Stimulated activated CD4-positive, alpha-beta T cell treated with anti-CD3 and anti-CD28 coated beads, Interleukin-12 subunit alpha, Interleukin-12 subunit beta, amount 100 ng/mL, for 24 hours (primary cell): Measurements from ENCODE around the gene CCNA2.
A peak's percentile ranks its signal among the peaks of the same experiment; 100 is the strongest.

ENCODE experiments used
- DNase-seq, 2 experiments: peaks; one replicate each; pipeline ENCODE4 v3.0.0-alpha.2; 2020; ENCODE audit warnings: low read depth in 2 of 2

The CCNA2 gene

GRCh38 chr4:121823505-121824170, at the start of gene CCNA2:
CCNA2 (minus strand) TSS chr4:121823883; CDS start chr4:121823628, 255 bp downstream.
- DNase-seq, result peak; percentile 93 to 97

DNA sequence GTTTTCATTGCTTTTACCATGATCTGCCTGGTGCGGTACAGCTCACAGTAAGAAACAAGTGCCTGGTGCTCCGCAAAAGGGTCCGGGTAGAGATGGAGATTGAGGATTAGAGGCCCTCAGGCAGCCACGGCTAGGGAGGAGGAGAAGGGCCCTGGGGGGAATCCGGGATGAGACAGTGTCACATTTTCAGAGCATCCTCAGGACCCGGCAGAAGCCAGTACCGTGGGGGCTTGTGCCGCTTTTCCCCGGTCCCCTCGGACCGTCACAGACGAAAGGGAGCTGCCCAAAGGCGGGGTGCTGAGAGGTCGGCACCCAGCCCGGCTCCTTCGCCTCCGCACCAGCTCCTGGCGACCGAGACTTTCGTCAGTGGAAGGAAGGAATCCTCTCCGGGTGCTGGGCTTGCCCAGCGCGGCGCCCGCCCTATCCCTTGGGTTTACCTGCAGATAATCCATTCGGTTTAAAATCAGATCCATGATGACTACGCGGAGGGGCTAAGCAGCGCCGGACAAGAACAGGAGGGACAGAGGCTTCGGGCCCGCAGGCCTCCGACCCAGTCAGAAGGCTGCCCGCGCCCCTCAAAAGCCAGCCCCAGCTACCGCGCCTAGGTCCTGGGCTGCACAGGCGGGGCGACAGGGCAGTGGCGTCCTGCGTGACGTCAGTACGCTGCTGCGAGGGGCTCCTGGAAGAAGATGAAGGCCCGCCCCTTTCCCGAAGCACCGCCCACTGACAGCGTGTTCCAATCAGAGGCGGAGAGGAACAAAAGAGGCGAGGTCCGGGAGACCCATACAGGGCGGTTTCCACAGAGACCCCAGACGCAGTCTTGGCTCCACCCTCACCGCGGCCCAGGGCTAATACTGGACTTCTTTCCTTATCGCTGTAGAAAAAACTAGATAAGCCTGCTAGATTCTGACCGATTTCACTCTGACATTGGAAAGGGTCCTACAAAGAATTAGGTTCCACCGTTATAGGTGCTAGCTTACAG, 46.4 kb upstream of the CCNA2 start, which contains the start of gene BBS7:
BBS7 (minus strand) TSS at position 634 of the 982 bp plus-strand sequence; CDS start at position 473, 161 bp downstream.
- peak; percentile 94 to 99 for DNase-seq

DNA sequence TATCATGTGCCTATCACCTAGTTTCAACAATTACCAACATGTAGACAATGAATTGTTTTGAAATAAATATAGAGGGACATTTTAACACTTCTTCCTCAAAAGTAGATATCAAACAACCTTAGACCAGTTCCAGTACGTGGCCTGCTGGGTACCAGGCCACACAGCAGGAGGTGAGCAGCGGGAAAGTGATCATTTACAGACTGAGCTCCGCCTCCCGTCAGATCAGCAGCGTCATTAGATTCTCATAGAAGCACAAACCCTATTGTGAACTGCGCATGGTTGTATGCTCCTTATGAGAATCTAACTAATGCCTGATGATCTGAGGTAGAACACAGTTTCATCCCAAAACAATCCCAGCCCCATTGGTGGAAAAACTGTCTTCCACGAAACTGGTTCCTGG, 40.1 kb upstream of the CCNA2 start:
- DNase-seq, result no peak

GRCh38 chr4:121861426-121861825, 37.7 kb upstream of the CCNA2 start:
- DNase-seq, result no peak

DNA sequence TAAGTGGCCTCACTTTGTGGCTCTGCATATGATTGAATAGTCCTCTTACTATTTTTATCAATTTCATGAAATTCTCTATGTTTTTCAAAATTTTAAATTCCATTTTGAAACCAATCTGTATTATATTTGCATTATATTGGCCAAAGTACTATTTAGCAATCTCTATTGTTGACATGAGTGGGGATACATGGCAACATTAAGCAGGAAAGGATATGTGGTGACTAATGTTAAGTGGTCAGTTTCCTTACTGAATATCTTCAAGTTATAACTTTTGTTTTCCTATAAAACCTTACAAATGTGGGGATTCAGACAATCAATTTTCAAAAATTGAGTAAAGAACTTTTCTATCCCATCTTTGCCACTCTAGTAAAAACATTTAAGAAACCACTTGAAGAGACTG, 36.4 kb upstream of the CCNA2 start:
- DNase-seq, result no peak

DNA sequence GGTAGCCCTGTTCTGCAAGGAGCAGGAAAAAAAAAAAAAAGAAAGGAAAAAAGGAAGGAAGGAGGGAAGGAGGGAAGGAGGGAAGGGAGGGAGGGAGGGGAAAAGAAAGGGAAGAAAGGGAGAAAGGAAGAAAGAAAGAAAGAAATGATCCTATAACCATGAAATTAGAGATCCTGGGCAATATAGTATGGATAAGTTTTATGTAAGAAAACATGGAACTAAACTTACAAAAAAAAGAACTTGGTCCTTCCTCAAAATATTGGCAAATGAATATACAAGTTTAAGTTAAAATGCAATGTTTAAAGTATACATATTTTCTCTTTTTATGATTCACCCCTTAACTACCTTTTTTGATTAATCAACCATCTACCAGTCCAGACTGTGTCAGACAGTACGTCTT, 27.7 kb upstream of the CCNA2 start:
- DNase-seq, result no peak

DNA sequence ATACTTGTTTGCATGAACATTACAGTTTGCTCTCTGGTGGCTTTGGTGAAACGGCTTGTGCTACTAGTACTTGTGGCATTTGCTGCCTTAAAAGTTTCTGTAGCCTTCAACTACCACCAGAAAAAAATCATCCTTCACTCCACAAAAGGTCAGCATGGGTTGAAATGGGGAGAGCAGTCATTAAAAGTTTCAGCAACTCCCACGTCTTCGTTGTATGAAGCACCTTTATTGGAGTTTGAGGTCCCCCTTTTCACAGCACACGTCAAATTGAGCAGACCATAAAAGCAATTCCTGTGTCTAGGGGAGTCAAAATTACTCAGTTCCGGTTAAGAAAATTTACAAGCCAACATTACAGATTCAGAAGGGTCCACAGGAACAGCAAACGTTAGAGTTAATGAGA, 23.0 kb upstream of the CCNA2 start:
- DNase-seq, result no peak

DNA sequence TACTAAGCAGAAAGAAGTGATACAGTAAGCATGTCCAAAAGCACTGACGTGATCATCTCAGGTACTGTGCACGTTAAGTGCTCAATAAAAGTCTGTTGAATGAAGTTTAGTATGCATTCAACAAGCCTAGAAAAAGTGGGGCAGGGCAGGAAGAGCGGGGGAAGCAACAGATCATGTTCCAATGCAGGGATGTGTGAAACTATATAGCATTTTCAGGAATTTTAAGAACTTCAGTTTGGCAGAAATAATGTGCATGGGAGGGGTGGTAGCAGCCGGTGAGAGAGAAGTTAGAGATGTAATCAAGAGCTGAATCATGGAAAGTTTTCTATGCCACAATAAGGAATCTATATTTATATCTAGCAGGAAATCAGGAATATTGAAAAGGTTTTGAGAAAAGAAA, 19.2 kb upstream of the CCNA2 start:
- no peak for DNase-seq

DNA sequence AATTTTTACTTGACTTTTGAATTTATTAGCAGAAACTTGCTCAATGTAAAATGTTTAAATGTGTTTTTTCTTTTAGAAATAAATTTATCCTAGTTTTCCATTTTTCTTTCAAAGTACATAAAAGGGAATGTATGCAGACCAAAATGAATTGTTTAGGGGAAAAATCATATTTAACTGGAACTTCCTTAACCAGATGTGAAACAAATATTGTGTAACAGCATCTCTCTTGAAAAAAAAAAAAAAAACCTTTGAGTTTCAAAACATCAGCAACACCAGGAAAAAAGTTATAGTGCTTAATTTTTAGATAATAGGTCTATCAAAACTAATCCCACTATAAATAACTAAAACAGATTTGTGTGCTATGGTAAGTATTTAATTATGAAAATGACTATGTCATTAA, 14.5 kb upstream of the CCNA2 start:
- no peak for DNase-seq

GRCh38 chr4:121829511-121829910, 5.8 kb upstream of the CCNA2 start:
- no peak for DNase-seq

GRCh38 chr4:121827853-121828252, 4.2 kb upstream of the CCNA2 start:
- DNase-seq, result no peak

DNA sequence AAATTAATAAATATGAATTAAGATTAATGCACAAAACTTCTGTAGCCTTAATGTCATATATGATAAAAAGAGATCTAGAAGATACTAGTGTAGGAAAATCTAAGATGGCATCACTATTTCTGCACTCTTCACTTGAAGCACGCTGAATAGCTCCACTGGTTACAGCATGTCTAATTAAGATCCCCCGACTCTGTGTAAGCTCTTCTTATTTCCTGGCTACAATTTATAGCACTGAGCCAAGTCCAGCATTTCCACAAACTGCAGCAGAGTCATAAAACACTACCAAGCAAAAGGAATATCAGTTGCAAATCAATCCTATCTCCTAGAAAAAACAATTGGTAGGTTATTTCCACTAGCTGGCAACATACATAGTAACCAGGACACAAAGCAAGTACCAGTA, 1.3 kb upstream of the CCNA2 start:
- DNase-seq, result no peak

DNA sequence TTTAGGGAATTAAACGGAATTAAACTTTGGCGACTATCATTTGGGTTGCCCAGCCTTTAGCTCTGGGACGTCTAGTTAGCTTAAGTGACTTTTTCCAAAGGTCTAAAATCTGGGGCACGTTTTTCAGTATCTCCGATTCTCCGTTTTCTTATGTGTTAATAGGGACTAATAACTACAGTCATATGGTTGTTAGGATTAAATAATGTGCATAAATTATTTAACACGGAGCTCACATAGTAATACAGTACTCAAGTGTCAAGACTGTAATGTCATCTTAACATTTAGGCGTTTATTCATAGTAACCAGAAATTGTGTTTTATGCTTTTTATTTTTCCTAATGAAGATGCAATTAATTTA, 466 bp upstream of the CCNA2 start:
- DNase-seq, result no peak

DNA sequence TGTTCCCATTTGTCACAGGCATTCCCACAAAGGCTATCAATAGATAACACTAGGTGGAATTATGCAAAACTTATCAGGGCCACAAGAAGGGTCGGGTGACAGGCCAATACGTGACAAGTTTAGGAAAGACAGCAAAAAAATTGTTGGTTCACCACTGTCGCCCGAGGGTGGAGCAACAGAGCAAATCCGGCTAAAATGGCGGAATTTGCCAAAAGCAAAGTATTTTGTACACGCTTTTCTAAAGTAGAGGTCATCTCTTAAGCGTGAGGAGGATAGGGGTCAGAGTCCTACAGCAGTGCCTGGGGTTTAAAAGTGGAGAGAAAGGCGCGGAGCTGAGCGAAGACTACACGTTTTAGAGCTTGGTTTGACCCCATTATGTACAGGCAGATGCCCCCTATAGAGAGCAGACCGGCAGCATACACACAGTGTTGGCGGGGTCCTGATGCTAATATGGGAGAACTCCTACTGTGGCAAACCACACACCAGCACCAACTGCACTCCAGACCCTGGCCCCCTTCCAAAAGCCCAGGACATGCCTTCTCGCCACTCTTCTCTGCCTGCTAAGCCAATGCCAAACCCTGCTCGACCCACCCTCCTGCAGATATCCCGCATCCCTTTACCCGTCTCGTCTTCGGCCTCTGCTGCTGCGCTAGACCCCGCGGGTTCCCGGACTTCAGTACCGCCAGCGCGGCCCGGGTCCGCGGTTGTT, 733 bp downstream of the CCNA2 start:
- DNase-seq, result peak in 1 of 2 experiments; percentile 23

DNA sequence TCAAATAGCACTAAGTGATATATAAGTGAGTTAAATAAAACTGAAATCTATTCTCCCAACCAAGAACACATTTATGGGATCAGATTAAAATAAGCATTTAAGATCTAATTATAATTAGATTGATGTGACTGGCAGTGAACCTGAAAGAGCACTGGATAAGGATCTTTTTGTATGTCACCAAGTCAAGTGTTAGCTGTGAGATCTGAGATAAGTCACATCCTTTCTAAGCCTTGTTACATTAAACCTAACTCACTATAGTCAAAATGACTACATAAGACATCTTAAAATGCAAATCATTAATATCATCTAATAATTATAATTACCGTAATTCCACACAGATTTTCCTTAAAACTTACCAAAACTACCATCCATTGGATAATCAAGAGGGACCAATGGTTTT, 1.6 kb downstream of the CCNA2 start:
- no peak for DNase-seq

GRCh38 chr4:121819216-121819965, 4.3 kb downstream of the CCNA2 start:
- DNase-seq, result no peak

DNA sequence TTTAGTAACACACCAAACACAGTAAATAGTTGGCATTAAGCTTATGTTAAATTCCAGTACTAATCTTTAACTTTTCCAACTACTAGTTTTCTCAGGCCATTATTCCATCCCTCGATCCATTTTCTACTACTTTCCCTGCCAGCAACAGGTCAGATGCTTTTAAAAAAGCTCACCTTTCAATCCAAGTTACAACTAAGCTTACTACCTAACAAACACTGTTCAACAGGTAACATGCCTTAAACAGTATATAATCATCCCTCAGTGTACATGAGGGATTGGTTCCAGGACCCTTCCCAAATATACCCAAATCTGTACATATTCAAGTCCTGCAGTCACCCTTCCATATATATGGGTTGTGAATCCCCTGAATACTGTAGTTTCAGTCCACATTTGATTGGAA, 5.5 kb downstream of the CCNA2 start:
- DNase-seq, result no peak

- no peak for DNase-seq
These were observed 6.0 kb downstream of the CCNA2 start for GRCh38 chr4:121817701-121818100.

- no peak for DNase-seq
These were observed 6.7 kb downstream of the CCNA2 start for GRCh38 chr4:121817006-121817405.

DNA sequence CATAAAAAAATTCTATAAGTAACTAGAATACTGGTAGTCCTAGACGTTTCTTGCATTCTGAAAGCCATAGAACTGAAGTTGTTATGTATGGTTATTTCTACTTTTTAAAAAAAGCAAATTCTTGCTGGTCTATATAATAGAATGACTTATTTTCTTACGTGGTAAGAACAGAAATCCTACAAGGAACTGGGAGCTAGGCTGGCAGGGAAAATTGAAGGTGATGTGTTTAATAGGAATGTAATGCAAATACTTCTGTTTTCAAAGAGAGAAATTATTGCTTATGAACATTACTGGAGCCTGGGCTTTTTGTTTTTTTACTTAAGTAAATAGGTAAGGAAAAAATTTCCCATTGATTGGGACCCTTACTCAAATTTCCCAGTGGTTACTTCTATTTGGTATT, 8.9 kb downstream of the CCNA2 start:
- no peak for DNase-seq

GRCh38 chr4:121811122-121811521, 12.6 kb downstream of the CCNA2 start:
- DNase-seq, result no peak

GRCh38 chr4:121806411-121806810, 17.3 kb downstream of the CCNA2 start:
- DNase-seq, result no peak
